GM21786 (cell line): ENCODE measurements around the gene SMAD5.

Experiments used
- ATAC-seq: cut with Tn5 transposase; IDR thresholded peaks from one replicate; pipeline ENCODE4 v1.9.1; 2021; ENCODE audit not compliant: unreplicated experiment

The SMAD5 gene

DNA sequence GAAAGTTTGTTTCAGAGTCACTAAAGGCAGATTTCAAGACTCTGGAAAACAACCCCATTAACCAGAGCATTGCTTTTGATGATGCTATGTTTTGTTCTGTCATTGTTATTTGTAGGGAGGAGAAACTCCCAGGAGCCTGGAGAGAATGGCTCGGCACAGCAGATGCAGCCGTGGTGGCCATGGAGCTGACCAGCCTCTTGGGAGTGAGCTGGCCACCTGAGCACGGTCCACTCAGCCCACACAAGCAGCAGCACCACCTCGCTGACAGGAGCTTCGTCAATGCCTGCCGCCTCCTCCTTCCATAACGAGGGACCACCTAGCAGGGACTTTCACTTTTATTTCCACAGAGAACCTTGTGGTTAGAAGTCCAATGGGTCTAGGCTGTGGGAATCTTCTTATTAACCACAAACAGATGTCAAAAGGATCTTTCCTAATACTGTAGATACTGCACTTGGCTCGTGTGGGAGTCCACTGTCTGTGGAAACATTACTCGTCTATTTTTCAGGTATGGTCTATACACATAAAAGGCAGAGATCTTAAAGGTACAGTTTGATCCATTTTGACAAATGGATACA, 81.4 kb downstream of the SMAD5 start:
- no peak for ATAC-seq

DNA sequence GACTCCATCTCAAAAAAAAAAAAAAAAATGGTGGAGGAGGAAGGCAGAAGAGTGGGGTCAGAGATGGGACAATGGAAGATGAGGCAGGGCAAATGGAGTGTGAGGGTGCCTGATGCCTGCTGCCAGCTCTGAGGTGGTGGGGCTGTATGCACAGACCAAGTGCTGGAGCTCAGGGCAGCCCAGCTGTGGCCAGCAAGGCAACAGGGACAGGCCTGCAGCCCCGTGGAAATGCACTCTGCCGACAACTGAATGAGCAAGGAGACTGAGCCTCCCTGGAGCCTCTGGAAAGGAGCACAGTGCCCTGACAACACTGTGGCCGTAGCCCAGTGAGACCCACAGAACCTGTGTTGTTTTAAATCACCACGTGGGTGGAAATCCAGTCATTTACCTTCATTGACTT, 83.2 kb downstream of the SMAD5 start:
- no peak for ATAC-seq

DNA sequence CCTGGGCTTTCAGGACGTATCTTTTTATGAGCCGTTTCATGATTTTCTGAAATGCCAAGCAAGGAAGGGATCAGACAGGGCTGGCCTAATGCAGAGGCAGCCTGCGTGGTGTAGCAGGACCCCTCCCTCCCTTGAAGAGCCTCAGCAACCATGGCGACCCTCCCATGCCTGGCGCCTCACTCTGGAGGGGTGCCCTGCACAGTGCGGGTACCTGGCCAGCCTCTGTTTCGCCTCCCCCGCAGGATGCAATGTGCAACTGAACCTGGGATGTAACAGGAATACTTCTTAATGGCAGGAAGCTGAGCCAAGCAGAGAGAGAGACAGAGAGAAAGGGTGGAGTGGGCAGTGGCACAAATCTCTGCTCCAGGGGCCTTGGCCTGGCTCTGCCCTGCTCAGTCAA, 83.6 kb downstream of the SMAD5 start:
- no peak for ATAC-seq

DNA sequence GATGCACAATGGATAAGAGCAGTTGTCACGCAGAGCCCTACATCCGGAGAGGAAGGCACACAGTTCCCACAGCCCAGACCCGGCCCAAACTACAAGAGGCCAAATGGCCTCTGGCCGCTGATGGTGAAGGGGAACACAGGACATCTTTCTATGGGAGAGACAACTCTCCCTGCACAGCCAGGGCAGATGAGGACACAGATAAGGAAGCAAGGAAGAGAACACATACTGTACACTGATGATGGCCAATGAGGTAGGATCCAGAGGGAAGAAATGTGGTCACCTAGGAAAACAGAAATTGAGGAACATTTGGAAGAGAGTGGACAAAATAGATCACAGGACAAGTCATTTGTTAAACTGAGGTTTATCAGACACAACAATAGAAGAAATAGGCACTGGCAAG, 88.7 kb downstream of the SMAD5 start:
- no peak for ATAC-seq

DNA sequence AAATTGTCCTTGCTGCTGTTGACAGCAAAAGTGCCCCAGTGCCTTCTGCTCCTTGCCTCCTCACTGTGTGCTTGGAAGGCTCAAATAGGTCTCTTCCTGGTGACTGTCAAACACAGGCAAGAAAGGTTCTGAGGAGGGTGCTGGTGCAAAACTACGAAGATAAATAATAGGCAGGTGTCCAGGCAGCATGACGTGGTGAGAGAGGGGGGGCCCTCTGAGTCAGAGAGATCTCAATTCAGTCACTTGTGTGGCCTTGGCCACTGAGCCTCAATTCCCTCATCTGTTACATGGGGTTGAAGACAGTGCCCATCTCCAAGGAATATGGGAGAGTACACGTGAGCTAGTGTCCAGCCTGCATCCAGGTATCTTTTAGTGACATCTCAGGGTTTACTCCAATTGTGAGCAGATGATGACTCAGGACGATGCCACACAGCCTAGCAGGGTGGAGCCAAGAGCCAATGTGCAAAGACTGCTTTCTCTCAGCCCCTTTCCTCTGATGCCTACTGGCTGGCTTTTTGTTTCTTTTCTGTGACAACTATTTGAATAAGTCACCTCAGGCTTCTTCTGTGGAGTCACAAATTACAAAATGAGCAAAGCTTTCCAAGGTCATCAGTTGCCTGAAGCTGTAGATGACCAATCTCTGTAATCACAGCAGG, 90.1 kb downstream of the SMAD5 start:
- no peak for ATAC-seq

DNA sequence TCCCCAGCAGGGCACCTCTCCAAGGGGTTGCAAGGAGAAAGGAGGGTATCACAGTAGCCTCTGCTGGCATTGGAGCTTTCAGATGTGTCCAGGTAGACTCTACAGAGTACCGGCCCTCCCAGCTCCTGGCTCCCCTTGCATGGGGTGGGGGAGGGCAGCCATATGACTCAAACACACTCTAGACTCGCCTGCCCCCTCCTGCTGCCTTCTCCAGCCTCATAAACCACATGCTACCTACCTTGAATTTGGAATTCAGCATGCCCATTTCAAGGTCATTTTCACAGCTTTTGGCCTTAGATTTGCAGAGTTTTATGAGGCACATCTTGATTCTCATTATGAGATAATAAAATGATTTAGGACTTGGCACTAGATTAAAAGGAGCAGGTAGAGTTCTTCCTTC, 93.2 kb downstream of the SMAD5 start:
- ATAC-seq: no peak

DNA sequence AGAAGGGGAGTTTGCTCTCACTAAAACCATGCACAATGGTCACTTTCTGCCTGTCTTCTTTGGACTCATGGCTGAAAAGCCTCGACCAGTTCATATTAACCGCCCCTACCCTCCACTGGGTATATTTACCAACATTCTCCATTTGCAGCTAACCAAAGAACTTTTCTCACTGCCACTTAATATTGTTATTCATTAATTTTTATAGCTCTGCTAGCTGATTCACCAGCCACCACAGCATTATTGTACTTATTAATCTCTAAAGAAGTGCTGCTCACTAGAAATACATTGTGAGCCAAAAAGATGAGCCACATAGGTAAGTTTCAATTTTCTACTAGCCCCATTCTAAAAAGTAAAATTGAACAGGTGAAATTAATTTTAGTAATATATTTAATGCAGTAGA, 93.8 kb downstream of the SMAD5 start:
- ATAC-seq: no peak

DNA sequence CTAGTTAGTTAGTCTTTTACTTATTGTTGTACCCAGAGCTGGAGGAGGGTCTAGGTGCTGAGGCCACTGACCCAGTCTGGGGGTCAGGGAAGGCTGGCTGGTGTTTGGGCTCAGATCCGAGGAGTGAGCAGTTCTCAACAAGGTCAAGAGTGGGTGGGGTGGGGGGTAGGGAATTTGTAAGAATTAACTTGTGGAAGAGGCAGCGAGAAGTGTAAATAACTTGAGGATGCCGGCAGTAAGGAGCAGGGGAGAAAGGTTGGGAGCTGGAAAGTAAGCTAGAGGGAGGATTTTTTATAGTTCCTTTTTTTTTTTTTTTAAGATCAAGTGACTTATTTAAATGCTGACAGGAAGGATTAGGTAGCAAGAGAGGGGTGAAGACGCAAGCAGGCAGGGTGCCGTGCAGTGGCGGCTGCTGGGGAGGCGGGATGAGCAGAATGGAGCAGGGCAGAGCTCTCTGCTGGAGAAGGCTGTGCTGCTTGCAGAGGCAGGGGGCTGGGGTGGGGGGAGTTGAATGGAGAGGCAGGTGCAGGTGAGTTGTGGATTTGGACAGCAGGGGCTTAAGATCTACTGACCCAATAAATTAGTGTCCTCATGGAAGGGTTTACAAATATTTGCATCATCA, 95.6 kb downstream of the SMAD5 start:
- no peak for ATAC-seq

DNA sequence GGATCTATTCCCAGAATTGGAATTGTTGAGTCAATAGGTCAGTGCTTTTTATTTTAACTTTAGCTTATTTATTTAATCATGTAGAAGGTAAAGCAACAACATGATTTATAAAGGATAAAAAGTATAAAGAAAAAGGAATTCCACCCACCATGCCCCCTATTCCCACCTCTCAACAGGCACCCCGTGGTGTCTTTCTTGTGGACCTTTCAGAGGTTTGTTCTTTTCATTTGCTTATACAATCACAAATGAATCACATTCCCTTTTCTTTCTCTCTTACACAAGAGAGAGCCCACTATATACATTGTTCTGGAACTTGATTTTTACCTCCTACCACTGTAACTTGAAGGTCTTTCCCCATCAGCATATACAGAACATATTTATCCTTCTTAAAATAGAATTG, 97.5 kb downstream of the SMAD5 start:
- ATAC-seq: no peak

DNA sequence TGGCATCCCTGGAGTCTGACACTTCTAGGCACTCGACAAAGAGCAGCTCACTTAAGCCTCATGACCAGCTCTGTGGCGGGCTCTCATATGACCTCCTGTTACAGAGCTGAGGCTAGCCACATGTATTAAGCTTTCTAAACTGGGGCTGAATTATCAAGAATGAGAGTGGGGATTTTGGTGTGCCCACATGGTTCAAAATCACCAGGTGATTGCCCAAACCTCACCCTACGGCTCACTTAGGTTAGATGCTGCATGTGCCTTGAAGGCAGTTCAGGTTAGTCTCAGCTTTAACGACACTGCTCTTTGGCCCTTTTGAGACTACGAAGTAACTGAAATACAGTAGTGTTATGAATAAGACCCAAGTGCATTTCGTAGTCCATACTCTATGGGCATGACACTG, 99.7 kb downstream of the SMAD5 start:
- ATAC-seq: peak; percentile 71
